ENCODE data around the gene RND1.
"Not testable (repeated sequence)": the region's sequence is repeated elsewhere in the genome, so short reads cannot be mapped to it uniquely, and the experiment has no call there.

RND1 gene

GRCh38 chr12:48865281-48866051 lies at the start of gene RND1:
TSS of gene RND1 (minus strand) at chr12:48865870. CDS start at chr12:48865767, 103 bp downstream.
- peak; percentile 86 to 89 for DNase-seq

GRCh38 chr12:48910196-48910595 lies 44.5 kb upstream of the RND1 start:
- no peak for DNase-seq

- DNase-seq = not testable (repeated sequence)
Observed at GRCh38 chr12:48909698-48910097, 44.0 kb upstream of the RND1 start.

- DNase-seq = no peak
Observed at GRCh38 chr12:48907245-48907644, 41.6 kb upstream of the RND1 start.

- DNase-seq = peak; percentile 88 to 89
Observed at GRCh38 chr12:48903982-48904411, 38.3 kb upstream of the RND1 start.

- no peak for DNase-seq
Observed at GRCh38 chr12:48903363-48903981, 37.8 kb upstream of the RND1 start.

- DNase-seq = no peak
Observed at GRCh38 chr12:48901278-48901677, 35.6 kb upstream of the RND1 start.

- DNase-seq = no peak
Observed at GRCh38 chr12:48899651-48900050, 34.0 kb upstream of the RND1 start.

GRCh38 chr12:48894271-48894670 lies 28.6 kb upstream of the RND1 start:
- no peak for DNase-seq

GRCh38 chr12:48890657-48891418 lies 25.2 kb upstream of the RND1 start:
- peak; percentile 86 to 88 for DNase-seq

GRCh38 chr12:48889679-48890078 lies 24.0 kb upstream of the RND1 start:
- no peak for DNase-seq

GRCh38 chr12:48883305-48884161 lies 17.9 kb upstream of the RND1 start:
- DNase-seq = no peak

- DNase-seq = no peak
Observed at GRCh38 chr12:48882972-48883304, 17.3 kb upstream of the RND1 start.

GRCh38 chr12:48882315-48882687 lies 16.6 kb upstream of the RND1 start:
- DNase-seq = no peak

GRCh38 chr12:48881686-48882314 lies 16.1 kb upstream of the RND1 start:
- no peak for DNase-seq

GRCh38 chr12:48880647-48881046 lies 15.0 kb upstream of the RND1 start:
- no peak for DNase-seq

GRCh38 chr12:48878548-48878947 lies 12.9 kb upstream of the RND1 start:
- no peak for DNase-seq

GRCh38 chr12:48875944-48876515 lies 10.4 kb upstream of the RND1 start:
- DNase-seq = no peak

GRCh38 chr12:48873534-48873933 lies 7.9 kb upstream of the RND1 start:
- not testable (repeated sequence) for DNase-seq

GRCh38 chr12:48873096-48873495 lies 7.4 kb upstream of the RND1 start:
- no peak for DNase-seq

GRCh38 chr12:48869191-48869590 lies 3.5 kb upstream of the RND1 start:
- no peak for DNase-seq

- no peak for DNase-seq
Observed at GRCh38 chr12:48868451-48868850, 2.8 kb upstream of the RND1 start.
